ENCODE measurements around the gene FES.

DNA sequence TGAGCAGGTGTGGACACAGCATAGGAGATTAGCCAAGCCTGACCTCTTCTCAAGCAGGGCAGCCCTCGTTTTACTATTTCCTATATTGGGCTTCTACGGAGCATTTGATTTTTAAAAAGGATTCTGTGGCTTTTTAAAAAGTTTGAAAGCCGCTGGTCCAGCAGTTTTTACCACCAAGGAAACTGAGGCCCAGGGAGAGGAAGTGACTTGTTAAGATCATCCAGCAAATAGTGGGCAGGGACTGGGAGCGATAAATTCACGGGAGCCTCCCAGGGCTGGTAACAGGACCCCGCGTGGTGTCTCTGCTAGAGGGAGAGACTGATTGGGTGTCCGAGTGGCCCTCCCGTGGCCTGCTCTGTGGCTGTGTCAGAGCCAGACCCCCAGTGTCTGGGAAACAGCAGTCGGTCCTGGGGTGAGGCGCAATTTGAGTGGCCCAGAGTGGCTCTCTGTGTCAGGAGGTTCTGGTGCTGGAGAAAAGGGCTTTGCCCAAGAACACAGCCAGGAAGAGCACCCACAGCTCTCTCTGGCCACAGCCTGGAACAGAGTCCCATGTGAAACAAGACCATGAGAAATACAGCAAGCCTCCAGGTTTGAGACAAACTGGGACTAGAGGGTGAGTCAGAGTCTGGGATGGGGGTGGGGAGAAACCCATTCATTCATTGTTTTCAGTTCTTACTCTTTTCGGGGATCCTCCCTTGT, 11.7 kb upstream of the FES start:
- TF ChIP-seq, protein P1, sequence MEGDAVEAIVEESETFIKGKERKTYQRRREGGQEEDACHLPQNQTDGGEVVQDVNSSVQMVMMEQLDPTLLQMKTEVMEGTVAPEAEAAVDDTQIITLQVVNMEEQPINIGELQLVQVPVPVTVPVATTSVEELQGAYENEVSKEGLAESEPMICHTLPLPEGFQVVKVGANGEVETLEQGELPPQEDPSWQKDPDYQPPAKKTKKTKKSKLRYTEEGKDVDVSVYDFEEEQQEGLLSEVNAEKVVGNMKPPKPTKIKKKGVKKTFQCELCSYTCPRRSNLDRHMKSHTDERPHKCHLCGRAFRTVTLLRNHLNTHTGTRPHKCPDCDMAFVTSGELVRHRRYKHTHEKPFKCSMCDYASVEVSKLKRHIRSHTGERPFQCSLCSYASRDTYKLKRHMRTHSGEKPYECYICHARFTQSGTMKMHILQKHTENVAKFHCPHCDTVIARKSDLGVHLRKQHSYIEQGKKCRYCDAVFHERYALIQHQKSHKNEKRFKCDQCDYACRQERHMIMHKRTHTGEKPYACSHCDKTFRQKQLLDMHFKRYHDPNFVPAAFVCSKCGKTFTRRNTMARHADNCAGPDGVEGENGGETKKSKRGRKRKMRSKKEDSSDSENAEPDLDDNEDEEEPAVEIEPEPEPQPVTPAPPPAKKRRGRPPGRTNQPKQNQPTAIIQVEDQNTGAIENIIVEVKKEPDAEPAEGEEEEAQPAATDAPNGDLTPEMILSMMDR (IDR thresholded peaks at IDR 0.05; ENCODE audit: borderline replicate concordance, extremely low read depth, low read length, poor library complexity, severe bottlenecking) = no peak
- no peak for TF ChIP-seq EZH2 (IDR thresholded peaks at IDR 0.05; ENCODE audit: borderline replicate concordance, low read depth, low read length, severe bottlenecking)
